NOMO-1 (cell line): ENCODE measurements around the gene KCNH1.

Experiments
- DNase-seq, 2 experiments: peaks; one replicate each; lab custom pipeline; 2025; ENCODE audit not compliant: unreplicated experiment in 2 of 2; lab: John Stamatoyannopoulos, UW

KCNH1 gene

GRCh38 chr1:210771131-210771530 is 362.8 kb downstream of the KCNH1 start:
- DNase-seq = no peak

- DNase-seq = no peak
Observed at GRCh38 chr1:210770396-210770984, 363.5 kb downstream of the KCNH1 start.

- DNase-seq = no peak
Observed at GRCh38 chr1:210769473-210769872, 364.5 kb downstream of the KCNH1 start.

- no peak for DNase-seq
Observed at GRCh38 chr1:210764536-210764935, 369.4 kb downstream of the KCNH1 start.

GRCh38 chr1:210758761-210759160 is 375.2 kb downstream of the KCNH1 start:
- DNase-seq = no peak

GRCh38 chr1:210758261-210758660 is 375.7 kb downstream of the KCNH1 start:
- DNase-seq = no peak

GRCh38 chr1:210757677-210758076 is 376.3 kb downstream of the KCNH1 start:
- DNase-seq = no peak

GRCh38 chr1:210755991-210756659 is 377.8 kb downstream of the KCNH1 start:
- DNase-seq = no peak

GRCh38 chr1:210754878-210755665 is 378.9 kb downstream of the KCNH1 start:
- no peak for DNase-seq

GRCh38 chr1:210751911-210752310 is 382.0 kb downstream of the KCNH1 start:
- no peak for DNase-seq

- no peak for DNase-seq
Observed at GRCh38 chr1:210750468-210750867, 383.5 kb downstream of the KCNH1 start.

GRCh38 chr1:210748796-210749195 is 385.2 kb downstream of the KCNH1 start:
- no peak for DNase-seq

- no peak for DNase-seq
Observed at GRCh38 chr1:210747890-210748289, 386.1 kb downstream of the KCNH1 start.

- no peak for DNase-seq
Observed at GRCh38 chr1:210747112-210747511, 386.8 kb downstream of the KCNH1 start.

GRCh38 chr1:210746024-210746731 is 387.8 kb downstream of the KCNH1 start:
- DNase-seq = no peak

GRCh38 chr1:210743038-210743437 is 390.9 kb downstream of the KCNH1 start:
- no peak for DNase-seq

- DNase-seq = no peak
Observed at GRCh38 chr1:210741564-210741963, 392.4 kb downstream of the KCNH1 start.

- DNase-seq = no peak
Observed at GRCh38 chr1:210739627-210740026, 394.3 kb downstream of the KCNH1 start.

- no peak for DNase-seq
Observed at GRCh38 chr1:210738256-210738655, 395.7 kb downstream of the KCNH1 start.

- DNase-seq = no peak
Observed at GRCh38 chr1:210736713-210737112, 397.2 kb downstream of the KCNH1 start.

GRCh38 chr1:210731597-210731996 is 402.4 kb downstream of the KCNH1 start:
- DNase-seq = no peak
